Thyroid gland (tissue), 4 donors: ENCODE results near the gene TRIM33.

Experiments
- POLR2A ChIP-seq, 2 donors: fragments of 450-650 bp; IDR thresholded peaks; one replicate each; pipeline ENCODE4 v1.6.1; 2017; ENCODE audit warnings: antibody characterized with exemption in 2 of 2, mild to moderate bottlenecking in 2 of 2, moderate library complexity in 1 of 2
- TF ChIP-seq, protein P1 (sequence below), 6 experiments: fragments of 200-600 bp in 3 of 6; fragments of 450-650 bp in 3 of 6; sonication (generic) in 3 of 6; IDR thresholded peaks; one replicate each; pipeline ENCODE4 v1.5.1; 2016 to 2019; ENCODE audit warnings: antibody characterized with exemption in 6 of 6, mild to moderate bottlenecking in 2 of 6, inconsistent platforms in 1 of 6, moderate library complexity in 1 of 6

DNA sequence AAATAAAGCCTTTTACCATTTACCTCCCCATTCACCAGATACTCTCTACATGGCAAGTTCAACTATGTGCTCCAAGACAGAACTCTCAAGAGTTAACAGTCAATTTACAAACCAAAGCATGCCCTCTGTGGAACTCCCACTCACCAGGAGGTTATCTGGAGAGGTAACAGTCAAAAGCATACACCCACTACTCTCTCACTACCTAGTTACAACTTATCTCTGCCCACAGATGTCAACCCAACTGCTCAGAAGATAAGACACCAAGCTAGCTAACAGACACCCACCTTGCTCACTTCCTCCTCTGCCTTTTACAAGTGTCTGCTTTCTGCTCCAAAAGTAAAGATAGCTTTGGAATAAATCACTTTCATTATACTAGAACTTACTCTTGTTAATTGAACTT is 131.0 kb downstream of the TRIM33 start:
- TF ChIP-seq, protein P1, sequence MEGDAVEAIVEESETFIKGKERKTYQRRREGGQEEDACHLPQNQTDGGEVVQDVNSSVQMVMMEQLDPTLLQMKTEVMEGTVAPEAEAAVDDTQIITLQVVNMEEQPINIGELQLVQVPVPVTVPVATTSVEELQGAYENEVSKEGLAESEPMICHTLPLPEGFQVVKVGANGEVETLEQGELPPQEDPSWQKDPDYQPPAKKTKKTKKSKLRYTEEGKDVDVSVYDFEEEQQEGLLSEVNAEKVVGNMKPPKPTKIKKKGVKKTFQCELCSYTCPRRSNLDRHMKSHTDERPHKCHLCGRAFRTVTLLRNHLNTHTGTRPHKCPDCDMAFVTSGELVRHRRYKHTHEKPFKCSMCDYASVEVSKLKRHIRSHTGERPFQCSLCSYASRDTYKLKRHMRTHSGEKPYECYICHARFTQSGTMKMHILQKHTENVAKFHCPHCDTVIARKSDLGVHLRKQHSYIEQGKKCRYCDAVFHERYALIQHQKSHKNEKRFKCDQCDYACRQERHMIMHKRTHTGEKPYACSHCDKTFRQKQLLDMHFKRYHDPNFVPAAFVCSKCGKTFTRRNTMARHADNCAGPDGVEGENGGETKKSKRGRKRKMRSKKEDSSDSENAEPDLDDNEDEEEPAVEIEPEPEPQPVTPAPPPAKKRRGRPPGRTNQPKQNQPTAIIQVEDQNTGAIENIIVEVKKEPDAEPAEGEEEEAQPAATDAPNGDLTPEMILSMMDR (IDR thresholded peaks at IDR 0.05), result no peak
- TF ChIP-seq POLR2A (IDR thresholded peaks at IDR 0.05), result no peak
